Measurements from ENCODE around the gene MS4A4A.

DNA sequence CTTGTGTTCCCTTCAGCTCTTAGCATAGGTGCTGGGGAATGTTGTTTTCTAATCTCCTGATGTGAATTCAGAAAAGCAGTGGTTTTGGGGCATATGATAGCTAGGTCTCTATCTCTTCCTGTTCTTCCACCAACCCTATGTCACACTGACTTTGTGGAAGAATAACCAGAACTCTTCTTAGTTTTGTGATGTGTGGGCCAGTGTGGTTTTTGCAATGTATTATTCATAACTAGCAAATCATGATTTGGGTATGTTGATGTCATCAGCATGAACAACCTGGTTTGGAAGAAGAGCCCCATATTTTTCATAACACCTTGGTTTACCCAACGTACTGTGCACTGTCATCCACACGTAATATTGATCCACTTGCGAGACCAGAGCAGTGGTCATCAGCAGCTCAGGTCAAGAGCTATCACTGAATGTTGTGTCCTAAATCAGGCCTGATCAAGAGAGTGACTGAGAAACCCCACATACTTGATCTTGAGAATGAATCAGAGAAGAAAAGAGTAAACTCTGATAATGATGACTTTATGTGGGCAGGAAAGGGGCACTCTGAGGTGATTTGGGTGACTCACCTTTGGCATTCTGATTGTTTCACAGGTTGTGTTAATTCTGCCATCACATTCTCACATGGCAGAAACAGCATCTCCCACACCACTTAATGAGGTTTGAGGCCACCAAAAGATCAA is 27.2 kb downstream of the MS4A4A start:
- TF ChIP-seq TAF1 (IDR thresholded peaks at IDR 0.05; ENCODE audit: control insufficient read depth, extremely low read depth, insufficient read depth, low read length, severe bottlenecking), result no peak
- TF ChIP-seq KLF10 (CRISPR knock-in tag; IDR thresholded peaks at IDR 0.05), result no peak
- TF ChIP-seq ZNF212 (CRISPR knock-in tag; IDR thresholded peaks at IDR 0.05), result no peak
- no peak for TF ChIP-seq EZH2 (IDR thresholded peaks at IDR 0.05; ENCODE audit: borderline replicate concordance, low read depth, low read length)
- no peak for TF ChIP-seq MAX (CRISPR knock-in tag; IDR thresholded peaks at IDR 0.05)
- no peak for TF ChIP-seq PHF21A (IDR thresholded peaks at IDR 0.05; ENCODE audit: borderline replicate concordance, low read depth)
- TF ChIP-seq CTCF (IDR thresholded peaks at IDR 0.05 in 2 of 3, conservative IDR thresholded peaks at IDR 0.05 in 1 of 3; ENCODE audit: insufficient read depth in 2 of 3, low read depth in 1 of 3, low read length in 3 of 3), result no peak
- no peak for TF ChIP-seq YY1 (IDR thresholded peaks at IDR 0.05; ENCODE audit: borderline replicate concordance in 1 of 3, control insufficient read depth in 1 of 3, extremely low read depth in 1 of 3, insufficient read depth in 3 of 3, insufficient read length in 1 of 3, insufficient replicate concordance in 2 of 3, low read depth in 1 of 3, low read length in 2 of 3)
